ENCODE data around the gene ATP8B1.
A peak's percentile ranks its signal among the peaks of the same experiment; 100 is the strongest.

The ATP8B1 gene

GRCh38 chr18:57816208-57816954 lies 13.3 kb upstream of the ATP8B1 start:
- DNase-seq, result no peak

- DNase-seq, result no peak
Observed at GRCh38 chr18:57814555-57814954, 11.4 kb upstream of the ATP8B1 start.

GRCh38 chr18:57813245-57813644 lies 10.1 kb upstream of the ATP8B1 start:
- DNase-seq, result no peak

GRCh38 chr18:57812126-57812477 lies 9.0 kb upstream of the ATP8B1 start:
- no peak for DNase-seq

GRCh38 chr18:57811477-57812125 lies 8.5 kb upstream of the ATP8B1 start:
- DNase-seq, result no peak

- DNase-seq, result no peak
Observed at GRCh38 chr18:57809190-57809589, 6.1 kb upstream of the ATP8B1 start.

- no peak for DNase-seq
Observed at GRCh38 chr18:57807336-57808117, 4.4 kb upstream of the ATP8B1 start.

GRCh38 chr18:57806978-57807285 lies 3.8 kb upstream of the ATP8B1 start:
- DNase-seq, result no peak

GRCh38 chr18:57806201-57806977 lies 3.3 kb upstream of the ATP8B1 start:
- DNase-seq, result no peak

- no peak for DNase-seq
Observed at GRCh38 chr18:57805117-57805516, 2.0 kb upstream of the ATP8B1 start.

- DNase-seq, result peak; percentile 42
Observed at GRCh38 chr18:57804557-57804956, 1.4 kb upstream of the ATP8B1 start.

- DNase-seq, result no peak
Observed at GRCh38 chr18:57802213-57803102, 657 bp downstream of the ATP8B1 start.

GRCh38 chr18:57801761-57802212 lies 1.3 kb downstream of the ATP8B1 start:
- DNase-seq, result no peak

- DNase-seq, result no peak
Observed at GRCh38 chr18:57801325-57801724, 1.8 kb downstream of the ATP8B1 start.

- no peak for DNase-seq
Observed at GRCh38 chr18:57798713-57799373, 4.3 kb downstream of the ATP8B1 start.

- DNase-seq, result no peak
Observed at GRCh38 chr18:57797209-57797651, 5.9 kb downstream of the ATP8B1 start.

- DNase-seq, result no peak
Observed at GRCh38 chr18:57794951-57795728, 8.0 kb downstream of the ATP8B1 start.

- no peak for DNase-seq
Observed at GRCh38 chr18:57793302-57793986, 9.7 kb downstream of the ATP8B1 start.

GRCh38 chr18:57792631-57793301 lies 10.3 kb downstream of the ATP8B1 start:
- DNase-seq, result no peak
